ENCODE data around the gene ABCC1.
"Not testable (repeated sequence)": the region's sequence is repeated elsewhere in the genome, so short reads cannot be mapped to it uniquely, and the experiment has no call there.

ABCC1 gene

DNA sequence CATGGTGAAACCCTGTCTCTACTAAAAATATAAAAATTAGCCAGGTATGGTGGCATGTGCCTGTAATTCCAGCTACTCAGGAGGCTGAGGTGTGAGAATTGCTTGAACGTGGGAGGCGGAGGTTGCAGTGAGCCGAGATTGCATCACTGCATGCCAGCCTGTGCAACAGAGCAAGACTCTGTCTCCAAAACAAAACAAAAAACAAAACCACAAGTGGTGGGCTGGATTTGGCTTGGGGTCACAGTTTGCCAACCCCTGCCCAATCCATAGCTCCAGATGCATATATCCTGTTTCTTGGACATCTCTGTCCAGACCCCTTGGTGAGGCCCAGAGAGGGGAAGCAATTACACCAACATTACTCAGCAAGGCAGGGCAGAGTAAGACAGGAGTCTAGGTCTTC, 232.3 kb downstream of the ABCC1 start:
- not testable (repeated sequence) for H3K36me3 ChIP-seq (ENCODE audit: control insufficient read depth, insufficient read depth, low read length); DNase-seq; H3K4me3 ChIP-seq (ENCODE audit: insufficient read depth, low read depth, low read length, poor library complexity, severe bottlenecking); H3K27me3 ChIP-seq (replicated peaks; ENCODE audit: control insufficient read depth, insufficient read depth, low read length, poor library complexity, severe bottlenecking); H3K4me1 ChIP-seq (ENCODE audit: control insufficient read depth, insufficient read depth, low read length, poor library complexity, severe bottlenecking); H3K27ac ChIP-seq (ENCODE audit: insufficient read depth, low read length, poor library complexity, severe bottlenecking); H3K9me3 ChIP-seq (ENCODE audit: control insufficient read depth, low read length)

DNA sequence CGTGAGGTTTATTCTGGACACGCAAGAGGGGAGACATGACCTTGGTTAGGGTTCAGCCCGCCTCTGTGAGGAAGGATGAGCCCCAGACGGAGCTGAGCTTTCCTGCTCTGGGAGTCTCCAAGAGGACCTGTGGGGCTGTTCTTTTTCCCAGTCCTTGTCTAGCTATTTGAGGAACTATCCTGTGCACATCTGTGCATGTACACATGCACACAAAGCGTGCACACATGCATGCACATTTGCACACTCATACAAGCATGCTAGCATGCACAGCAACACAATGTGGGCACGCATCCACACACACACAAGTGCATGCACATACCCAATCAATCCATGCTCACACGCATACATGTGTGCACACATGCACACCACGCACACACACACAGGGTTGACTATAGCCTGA, 233.5 kb downstream of the ABCC1 start:
- Histone ChIP-seq H3K27me3 (replicated peaks; ENCODE audit: control insufficient read depth, insufficient read depth, low read length, poor library complexity, severe bottlenecking) (no peaks in the 10 kb centered on the region), H3K4me1 (ENCODE audit: control insufficient read depth, insufficient read depth, low read length, poor library complexity, severe bottlenecking) (no peaks in the 10 kb centered on the region), H3K9me3 (ENCODE audit: control insufficient read depth, low read length) (no peaks in the 10 kb centered on the region), H3K27ac (ENCODE audit: insufficient read depth, low read length, poor library complexity, severe bottlenecking) (no peak overlapping the region), H3K4me3 (ENCODE audit: insufficient read depth, low read depth, low read length, poor library complexity, severe bottlenecking) (no peak overlapping the region), H3K36me3 (ENCODE audit: control insufficient read depth, insufficient read depth, low read length) (no peaks in the 10 kb centered on the region)
- no peak for DNase-seq

DNA sequence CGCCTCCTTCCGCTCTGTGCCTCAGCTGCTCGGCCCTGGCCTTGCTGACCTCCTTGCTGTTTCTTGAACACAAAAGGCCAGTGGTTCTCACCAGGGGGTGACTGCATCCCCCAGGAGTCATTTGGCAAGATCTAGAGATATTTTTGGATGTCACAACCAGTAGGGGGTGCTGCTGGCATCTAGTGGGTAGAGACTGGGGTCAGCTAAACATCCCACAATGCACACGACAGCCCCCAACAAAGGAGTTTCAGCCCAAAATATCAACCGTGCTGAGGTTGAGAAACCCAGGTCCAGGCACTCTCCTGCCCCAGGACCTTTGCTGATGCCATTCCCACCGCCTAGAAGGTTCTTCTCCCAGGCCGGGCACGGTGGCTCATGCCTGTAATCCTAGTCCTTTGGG, 234.1 kb downstream of the ABCC1 start:
- no peaks in the 10 kb centered on the region for H3K27me3 ChIP-seq (replicated peaks; ENCODE audit: control insufficient read depth, insufficient read depth, low read length, poor library complexity, severe bottlenecking)
- no peak for DNase-seq
- no peaks in the 10 kb centered on the region for H3K4me1 ChIP-seq (ENCODE audit: control insufficient read depth, insufficient read depth, low read length, poor library complexity, severe bottlenecking)
- H3K9me3 ChIP-seq (ENCODE audit: control insufficient read depth, low read length) = no peaks in the 10 kb centered on the region
- H3K4me3 ChIP-seq (ENCODE audit: insufficient read depth, low read depth, low read length, poor library complexity, severe bottlenecking) = no peak overlapping the region
- H3K36me3 ChIP-seq (ENCODE audit: control insufficient read depth, insufficient read depth, low read length) = no peaks in the 10 kb centered on the region
- H3K27ac ChIP-seq (ENCODE audit: insufficient read depth, low read length, poor library complexity, severe bottlenecking) = no peak overlapping the region

DNA sequence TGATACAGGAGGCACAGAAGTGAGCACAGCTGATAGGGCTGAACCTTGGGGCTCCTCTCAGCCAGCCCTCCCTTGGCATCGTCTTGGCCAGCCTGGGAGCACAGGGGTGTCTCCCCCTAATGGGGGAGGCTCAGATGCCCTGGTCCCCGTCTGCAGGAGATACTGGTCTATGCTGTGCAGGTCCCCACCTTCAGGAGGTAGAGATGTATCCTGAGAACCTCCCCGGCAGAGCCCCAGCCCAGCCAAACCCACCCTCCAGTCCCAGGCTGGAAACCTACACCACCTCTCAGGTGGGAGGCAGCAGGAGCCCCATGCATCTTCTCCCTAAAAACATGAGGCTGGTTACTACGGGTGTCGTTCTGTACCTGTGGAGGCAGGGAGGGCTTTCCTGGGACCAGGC, 235.2 kb downstream of the ABCC1 start:
- Histone ChIP-seq H3K9me3 (ENCODE audit: control insufficient read depth, low read length) (no peaks in the 10 kb centered on the region), H3K27ac (ENCODE audit: insufficient read depth, low read length, poor library complexity, severe bottlenecking) (no peak overlapping the region), H3K36me3 (ENCODE audit: control insufficient read depth, insufficient read depth, low read length) (no peaks in the 10 kb centered on the region), H3K27me3 (replicated peaks; ENCODE audit: control insufficient read depth, insufficient read depth, low read length, poor library complexity, severe bottlenecking) (no peaks in the 10 kb centered on the region), H3K4me3 (ENCODE audit: insufficient read depth, low read depth, low read length, poor library complexity, severe bottlenecking) (no peak overlapping the region), H3K4me1 (ENCODE audit: control insufficient read depth, insufficient read depth, low read length, poor library complexity, severe bottlenecking) (no peaks in the 10 kb centered on the region)
- no peak for DNase-seq

DNA sequence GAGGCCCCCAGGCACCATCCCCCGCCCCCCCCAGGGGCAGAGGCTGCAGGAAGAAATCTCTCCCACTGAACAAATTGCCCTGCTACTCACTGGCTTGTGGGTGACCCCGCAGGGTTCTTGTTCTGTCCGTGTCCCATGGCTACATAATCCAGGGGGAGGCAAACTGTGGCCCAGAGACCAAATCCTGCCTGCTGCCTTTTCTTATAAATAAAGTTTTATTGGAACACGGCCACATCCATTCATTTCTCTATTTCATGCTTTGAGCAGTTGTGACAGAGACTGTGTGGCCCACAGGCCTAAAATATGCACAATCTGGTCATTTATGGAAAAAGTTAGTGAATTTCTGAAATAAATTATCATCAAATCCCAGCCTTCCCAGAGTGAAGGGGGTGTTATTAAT, 235.7 kb downstream of the ABCC1 start:
- Histone ChIP-seq H3K4me3 (ENCODE audit: insufficient read depth, low read depth, low read length, poor library complexity, severe bottlenecking) (no peak overlapping the region), H3K36me3 (ENCODE audit: control insufficient read depth, insufficient read depth, low read length) (no peaks in the 10 kb centered on the region), H3K27ac (ENCODE audit: insufficient read depth, low read length, poor library complexity, severe bottlenecking) (no peak overlapping the region), H3K27me3 (replicated peaks; ENCODE audit: control insufficient read depth, insufficient read depth, low read length, poor library complexity, severe bottlenecking) (no peaks in the 10 kb centered on the region), H3K4me1 (ENCODE audit: control insufficient read depth, insufficient read depth, low read length, poor library complexity, severe bottlenecking) (no peaks in the 10 kb centered on the region), H3K9me3 (ENCODE audit: control insufficient read depth, low read length) (no peaks in the 10 kb centered on the region)
- no peak for DNase-seq

DNA sequence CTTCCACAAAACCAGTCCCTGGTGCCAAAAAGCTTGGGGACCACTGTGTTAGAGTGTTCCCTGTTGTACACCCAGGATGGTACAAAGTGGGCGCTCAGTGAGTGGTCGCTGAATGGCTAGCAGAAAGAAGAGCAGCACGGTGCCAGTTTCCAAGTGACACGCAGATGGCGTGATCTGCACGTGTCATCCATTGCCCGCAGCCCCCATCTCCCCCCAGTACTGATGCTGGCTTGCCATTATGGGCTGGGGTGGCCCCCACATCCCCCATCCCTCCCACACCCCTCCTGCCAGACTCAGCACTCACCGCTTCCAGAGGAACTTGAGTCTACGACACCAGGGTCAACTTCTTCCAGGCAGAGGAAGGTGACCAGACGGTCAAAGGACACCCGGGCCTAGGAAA, 237.4 kb downstream of the ABCC1 start:
- Histone ChIP-seq H3K4me1 (ENCODE audit: control insufficient read depth, insufficient read depth, low read length, poor library complexity, severe bottlenecking) (no peaks in the 10 kb centered on the region), H3K9me3 (ENCODE audit: control insufficient read depth, low read length) (no peaks in the 10 kb centered on the region), H3K4me3 (ENCODE audit: insufficient read depth, low read depth, low read length, poor library complexity, severe bottlenecking) (no peak overlapping the region), H3K27ac (ENCODE audit: insufficient read depth, low read length, poor library complexity, severe bottlenecking) (no peak overlapping the region), H3K27me3 (replicated peaks; ENCODE audit: control insufficient read depth, insufficient read depth, low read length, poor library complexity, severe bottlenecking) (no peaks in the 10 kb centered on the region), H3K36me3 (ENCODE audit: control insufficient read depth, insufficient read depth, low read length) (no peaks in the 10 kb centered on the region)
- DNase-seq = no peak

DNA sequence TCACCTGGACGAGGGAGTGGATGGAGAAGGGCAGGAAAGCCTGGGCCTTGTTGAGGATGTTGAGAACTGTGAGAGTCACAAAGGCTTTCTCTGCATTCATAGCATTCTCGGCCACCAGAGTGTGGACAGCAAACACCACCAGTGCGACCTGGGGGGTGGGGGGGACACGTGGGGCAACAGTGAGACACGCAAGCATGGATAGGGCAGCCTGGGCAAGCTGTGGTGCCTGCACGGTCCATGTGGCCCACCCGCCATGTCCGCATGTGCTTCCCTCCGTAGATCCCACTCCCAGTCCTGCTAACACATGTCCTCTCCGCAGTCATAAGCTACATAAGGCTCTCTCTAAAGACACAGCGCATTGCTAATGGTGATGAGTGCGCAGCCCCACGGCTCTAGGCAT, 239.4 kb downstream of the ABCC1 start:
- Histone ChIP-seq H3K4me3 (ENCODE audit: insufficient read depth, low read depth, low read length, poor library complexity, severe bottlenecking) (no peak overlapping the region), H3K4me1 (ENCODE audit: control insufficient read depth, insufficient read depth, low read length, poor library complexity, severe bottlenecking) (no peaks in the 10 kb centered on the region), H3K27ac (ENCODE audit: insufficient read depth, low read length, poor library complexity, severe bottlenecking) (no peak overlapping the region), H3K9me3 (ENCODE audit: control insufficient read depth, low read length) (no peaks in the 10 kb centered on the region), H3K36me3 (ENCODE audit: control insufficient read depth, insufficient read depth, low read length) (no peaks in the 10 kb centered on the region), H3K27me3 (replicated peaks; ENCODE audit: control insufficient read depth, insufficient read depth, low read length, poor library complexity, severe bottlenecking) (no peaks in the 10 kb centered on the region)
- DNase-seq = no peak

DNA sequence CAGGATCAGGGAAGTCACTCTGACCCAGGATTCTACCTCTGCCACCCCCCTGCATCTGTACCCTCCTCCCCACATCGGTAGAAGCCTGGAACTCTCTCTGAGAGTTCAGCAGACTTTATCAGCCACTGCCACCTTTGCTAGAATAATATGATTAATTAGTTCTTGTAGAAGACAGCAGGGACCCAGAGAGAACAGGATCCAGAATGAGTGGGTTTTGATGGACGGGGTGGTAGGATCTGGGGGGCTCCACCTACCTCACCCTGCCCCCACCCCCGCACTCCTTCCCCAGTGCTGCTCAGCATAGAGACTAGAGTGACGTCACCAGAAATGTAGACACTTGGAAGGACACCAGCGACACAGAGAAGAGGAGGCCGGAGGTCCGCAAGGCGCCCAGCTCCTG, 240.4 kb downstream of the ABCC1 start:
- H3K4me3 ChIP-seq (ENCODE audit: insufficient read depth, low read depth, low read length, poor library complexity, severe bottlenecking) = no peak overlapping the region
- no peaks in the 10 kb centered on the region for H3K4me1 ChIP-seq (ENCODE audit: control insufficient read depth, insufficient read depth, low read length, poor library complexity, severe bottlenecking)
- no peaks in the 10 kb centered on the region for H3K9me3 ChIP-seq (ENCODE audit: control insufficient read depth, low read length)
- no peaks in the 10 kb centered on the region for H3K36me3 ChIP-seq (ENCODE audit: control insufficient read depth, insufficient read depth, low read length)
- H3K27ac ChIP-seq (ENCODE audit: insufficient read depth, low read length, poor library complexity, severe bottlenecking) = no peak overlapping the region
- DNase-seq = no peak
- H3K27me3 ChIP-seq (replicated peaks; ENCODE audit: control insufficient read depth, insufficient read depth, low read length, poor library complexity, severe bottlenecking) = no peaks in the 10 kb centered on the region

DNA sequence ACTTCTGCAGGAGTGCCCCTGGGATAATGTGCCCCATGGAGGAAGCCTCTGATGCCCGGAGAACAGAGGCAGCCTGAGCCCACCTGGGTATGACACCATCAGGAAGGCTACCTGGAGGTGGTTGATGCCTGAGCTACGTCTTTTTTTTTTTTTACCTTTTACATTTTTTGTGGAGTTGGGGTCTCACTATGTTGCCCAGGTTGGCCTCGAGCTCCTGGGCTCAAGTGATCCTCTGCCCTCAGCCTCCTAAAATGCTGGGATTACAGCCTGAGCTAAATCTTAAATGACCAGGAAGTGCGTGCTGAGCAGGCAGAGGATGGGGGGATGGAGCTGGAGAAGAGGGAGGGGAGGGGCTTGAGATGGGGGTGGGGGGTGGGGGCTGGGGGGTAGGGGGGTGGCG, 241.1 kb downstream of the ABCC1 start:
- Histone ChIP-seq H3K27me3 (replicated peaks; ENCODE audit: control insufficient read depth, insufficient read depth, low read length, poor library complexity, severe bottlenecking) (no peaks in the 10 kb centered on the region), H3K9me3 (ENCODE audit: control insufficient read depth, low read length) (no peaks in the 10 kb centered on the region), H3K4me1 (ENCODE audit: control insufficient read depth, insufficient read depth, low read length, poor library complexity, severe bottlenecking) (no peaks in the 10 kb centered on the region), H3K27ac (ENCODE audit: insufficient read depth, low read length, poor library complexity, severe bottlenecking) (no peak overlapping the region), H3K4me3 (ENCODE audit: insufficient read depth, low read depth, low read length, poor library complexity, severe bottlenecking) (no peak overlapping the region), H3K36me3 (ENCODE audit: control insufficient read depth, insufficient read depth, low read length) (no peaks in the 10 kb centered on the region)
- DNase-seq = no peak

DNA sequence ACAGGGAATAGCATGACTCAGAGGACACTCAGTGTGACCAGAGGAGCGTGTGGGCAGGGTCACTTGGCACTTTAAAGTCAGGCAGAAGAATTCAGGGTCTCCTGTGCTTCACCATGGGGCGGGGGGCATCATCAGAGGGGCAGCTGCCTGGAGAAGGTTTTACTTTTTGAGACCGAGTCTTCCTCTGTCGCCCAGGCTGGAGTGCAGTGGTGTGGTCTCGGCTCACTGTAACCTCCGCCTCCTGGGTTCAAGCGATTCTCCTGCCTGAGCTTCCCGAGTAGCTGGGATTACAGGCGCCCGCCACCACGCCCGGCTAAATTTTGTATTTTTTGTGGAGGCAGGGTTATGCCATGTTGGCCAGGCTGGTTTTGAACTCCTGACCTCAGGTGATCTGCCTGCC, 241.6 kb downstream of the ABCC1 start:
- H3K9me3 ChIP-seq (ENCODE audit: control insufficient read depth, low read length); H3K4me3 ChIP-seq (ENCODE audit: insufficient read depth, low read depth, low read length, poor library complexity, severe bottlenecking); H3K36me3 ChIP-seq (ENCODE audit: control insufficient read depth, insufficient read depth, low read length); DNase-seq; H3K4me1 ChIP-seq (ENCODE audit: control insufficient read depth, insufficient read depth, low read length, poor library complexity, severe bottlenecking); H3K27me3 ChIP-seq (replicated peaks; ENCODE audit: control insufficient read depth, insufficient read depth, low read length, poor library complexity, severe bottlenecking); H3K27ac ChIP-seq (ENCODE audit: insufficient read depth, low read length, poor library complexity, severe bottlenecking): not testable (repeated sequence)
